Measurements from ENCODE around the gene DUS2.
"Not testable (repeated sequence)": the region's sequence is repeated elsewhere in the genome, so short reads cannot be mapped to it uniquely, and the experiment has no call there.

The DUS2 gene

GRCh38 chr16:68009157-68009735, 13.8 kb upstream of the DUS2 start:
- Histone ChIP-seq H2AFZ (ENCODE audit: low read depth, low read length) (no peak overlapping the region), H3K36me3 (ENCODE audit: insufficient read depth, low read length) (no peaks in the 10 kb centered on the region), H4K20me1 (ENCODE audit: insufficient read depth, low read length) (no peaks in the 10 kb centered on the region), H3K27ac (ENCODE audit: low read length) (no peak overlapping the region), H3K4me2 (ENCODE audit: insufficient read depth, low read length) (no peak overlapping the region), H3K9me3 (ENCODE audit: insufficient read depth, low read length, severe bottlenecking) (no peaks in the 10 kb centered on the region), H3K9ac (ENCODE audit: low read depth, low read length) (no peak overlapping the region), H3K79me2 (ENCODE audit: insufficient read depth, low read length) (no peaks in the 10 kb centered on the region), H3K27me3 (ENCODE audit: insufficient read depth, low read length, poor library complexity) (no peaks in the 10 kb centered on the region), H3K4me3 (ENCODE audit: low read depth in 1 of 2, low read length in 2 of 2) (no peak overlapping the region), H3K4me1 (ENCODE audit: insufficient read depth, low read length) (no peaks in the 10 kb centered on the region)
- ATAC-seq (ENCODE audit: insufficient read depth, low read depth), result no peak
- no peak for DNase-seq
- TF ChIP-seq CTCF (IDR thresholded peaks at IDR 0.05; ENCODE audit: borderline replicate concordance, extremely low read depth, low read length, poor library complexity, severe bottlenecking) (no peak), EZH2 (IDR thresholded peaks at IDR 0.05; ENCODE audit: borderline replicate concordance, low read depth, low read length, severe bottlenecking) (no peak)

GRCh38 chr16:68009872-68010271, 13.2 kb upstream of the DUS2 start:
- not testable (repeated sequence) for H3K9ac ChIP-seq (ENCODE audit: low read depth, low read length); H3K27ac ChIP-seq (ENCODE audit: low read length); H3K4me2 ChIP-seq (ENCODE audit: insufficient read depth, low read length); H3K4me3 ChIP-seq (ENCODE audit: low read depth in 1 of 2, low read length in 2 of 2); H3K9me3 ChIP-seq (ENCODE audit: insufficient read depth, low read length, severe bottlenecking); H3K36me3 ChIP-seq (ENCODE audit: insufficient read depth, low read length); H3K27me3 ChIP-seq (ENCODE audit: insufficient read depth, low read length, poor library complexity); H3K4me1 ChIP-seq (ENCODE audit: insufficient read depth, low read length); H2AFZ ChIP-seq (ENCODE audit: low read depth, low read length); DNase-seq; H3K79me2 ChIP-seq (ENCODE audit: insufficient read depth, low read length); ATAC-seq (ENCODE audit: insufficient read depth, low read depth); H4K20me1 ChIP-seq (ENCODE audit: insufficient read depth, low read length)

- no peaks in the 10 kb centered on the region for H3K27me3 ChIP-seq (ENCODE audit: insufficient read depth, low read length, poor library complexity)
- no peak overlapping the region for H3K9ac ChIP-seq (ENCODE audit: low read depth, low read length)
- H3K79me2 ChIP-seq (ENCODE audit: insufficient read depth, low read length), result no peaks in the 10 kb centered on the region
- no peak overlapping the region for H2AFZ ChIP-seq (ENCODE audit: low read depth, low read length)
- H4K20me1 ChIP-seq (ENCODE audit: insufficient read depth, low read length), result no peaks in the 10 kb centered on the region
- ATAC-seq (ENCODE audit: insufficient read depth, low read depth) (no peak), DNase-seq (no peak)
- H3K4me2 ChIP-seq (ENCODE audit: insufficient read depth, low read length), result no peak overlapping the region
- no peaks in the 10 kb centered on the region for H3K9me3 ChIP-seq (ENCODE audit: insufficient read depth, low read length, severe bottlenecking)
- no peaks in the 10 kb centered on the region for H3K4me1 ChIP-seq (ENCODE audit: insufficient read depth, low read length)
- no peak overlapping the region for H3K27ac ChIP-seq (ENCODE audit: low read length)
- no peaks in the 10 kb centered on the region for H3K36me3 ChIP-seq (ENCODE audit: insufficient read depth, low read length)
- no peak overlapping the region for H3K4me3 ChIP-seq (ENCODE audit: low read depth in 1 of 2, low read length in 2 of 2)
- no peak for TF ChIP-seq EZH2 (IDR thresholded peaks at IDR 0.05; ENCODE audit: borderline replicate concordance, low read depth, low read length, severe bottlenecking)
- TF ChIP-seq CTCF (IDR thresholded peaks at IDR 0.05; ENCODE audit: borderline replicate concordance, extremely low read depth, low read length, poor library complexity, severe bottlenecking), result no peak
Observed at GRCh38 chr16:68013440-68013839, 9.6 kb upstream of the DUS2 start.

GRCh38 chr16:68015681-68016080, 7.4 kb upstream of the DUS2 start, which contains the start of gene DPEP2NB:
TSS of gene DPEP2NB (minus strand) at chr16:68015911. CDS start at chr16:68015770, 141 bp downstream.
- Histone ChIP-seq H3K4me1 (ENCODE audit: insufficient read depth, low read length) (no peaks in the 10 kb centered on the region), H3K9ac (ENCODE audit: low read depth, low read length) (no peak within 1 kb of the TSS), H3K4me3 (ENCODE audit: low read depth in 1 of 2, low read length in 2 of 2) (no peak within 1 kb of the TSS), H3K27ac (ENCODE audit: low read length) (no peak within 1 kb of the TSS), H3K79me2 (ENCODE audit: insufficient read depth, low read length) (no peaks in the 10 kb centered on the region), H4K20me1 (ENCODE audit: insufficient read depth, low read length) (no peaks in the 10 kb centered on the region), H3K27me3 (ENCODE audit: insufficient read depth, low read length, poor library complexity) (no peaks in the 10 kb centered on the region), H3K4me2 (ENCODE audit: insufficient read depth, low read length) (no peak within 1 kb of the TSS), H2AFZ (ENCODE audit: low read depth, low read length) (no peak within 1 kb of the TSS), H3K36me3 (ENCODE audit: insufficient read depth, low read length) (no peaks in the 10 kb centered on the region), H3K9me3 (ENCODE audit: insufficient read depth, low read length, severe bottlenecking) (no peaks in the 10 kb centered on the region)
- TF ChIP-seq CTCF (IDR thresholded peaks at IDR 0.05; ENCODE audit: borderline replicate concordance, extremely low read depth, low read length, poor library complexity, severe bottlenecking) (no peak), EZH2 (IDR thresholded peaks at IDR 0.05; ENCODE audit: borderline replicate concordance, low read depth, low read length, severe bottlenecking) (no peak)
- no peak for ATAC-seq (ENCODE audit: insufficient read depth, low read depth)
- no peak for DNase-seq
